ENCODE results near the gene UTP15. TPM values are rescaled to one million over a fixed set of nuclear protein-coding genes. Genes with fewer than 3 reads are reported as not detected.

UTP15 gene
- polyA plus RNA-seq, 3 donors = 2.8 to 8.6 (median 2.8) TPM

DNA sequence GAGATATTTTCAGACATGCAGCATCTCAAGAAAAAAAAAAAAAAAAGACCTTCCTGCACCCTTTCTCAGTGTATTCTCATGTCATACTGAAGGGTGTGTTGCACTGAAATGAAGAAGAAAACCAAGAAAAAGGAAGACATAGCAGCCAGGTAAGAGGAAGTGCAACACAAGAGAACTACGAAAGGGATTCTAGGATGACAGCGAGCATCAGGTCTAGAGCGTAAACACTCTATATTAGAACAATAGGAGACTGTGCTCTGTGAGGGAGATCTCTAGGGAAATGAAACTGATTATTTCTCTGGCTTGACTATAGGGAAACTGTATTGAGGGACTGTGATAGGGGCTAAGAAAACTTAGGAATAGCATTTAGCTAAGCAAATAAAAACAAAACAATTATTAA is 37.3 kb upstream of the UTP15 start:
- Histone ChIP-seq H3K4me2 (replicated peaks; ENCODE audit: extremely low read depth, low read length, poor library complexity, severe bottlenecking) (no peak overlapping the region), H3K27me3 (ENCODE audit: control insufficient read depth in 2 of 2, insufficient read depth in 2 of 2, low read length in 2 of 2) (peaks cover 2% of the 10 kb centered on the region in 2 donors), H3K4me1 (ENCODE audit: control insufficient read depth in 1 of 2, insufficient read depth in 2 of 2, low read length in 2 of 2) (no peaks in the 10 kb centered on the region), H3K9ac (ENCODE audit: insufficient read depth, low read length, poor library complexity, severe bottlenecking) (no peak overlapping the region), H3K36me3 (replicated peaks in 1 of 2; ENCODE audit: control insufficient read depth in 1 of 2, insufficient read depth in 2 of 2, low read length in 2 of 2) (no peaks in the 10 kb centered on the region), H3K27ac (ENCODE audit: low read depth in 1 of 2, low read length in 2 of 2) (no peak overlapping the region), H3K9me3 (replicated peaks in 1 of 2; ENCODE audit: control insufficient read depth in 1 of 2, insufficient read depth in 1 of 2, low read length in 2 of 2) (no peaks in the 10 kb centered on the region), H2AFZ (ENCODE audit: insufficient read depth, low read depth, low read length, poor library complexity, severe bottlenecking) (no peak overlapping the region), H3K79me2 (ENCODE audit: insufficient read depth, low read length) (no peaks in the 10 kb centered on the region), H3K4me3 (replicated peaks in 1 of 3; ENCODE audit: low read depth in 2 of 3, low read length in 3 of 3) (no peak overlapping the region), H4K20me1 (ENCODE audit: insufficient read depth, low read length) (no peaks in the 10 kb centered on the region)
- Mint-ChIP-seq H3K4me3 (no peak overlapping the region), H3K9me3 (no peaks in the 10 kb centered on the region), H3K27ac (no peak overlapping the region), H3K36me3 (no peaks in the 10 kb centered on the region), H3K4me1 (peaks cover 3% of the 10 kb centered on the region), H3K27me3 (ENCODE audit: low read depth in 3 of 3) (peaks cover 4 to 12% (median 7%) of the 10 kb centered on the region in 3 donors)
- intact Hi-C loops (cut with micrococcal nuclease) = no loop called here
- no peak for DNase-seq
- TF ChIP-seq, protein P1, sequence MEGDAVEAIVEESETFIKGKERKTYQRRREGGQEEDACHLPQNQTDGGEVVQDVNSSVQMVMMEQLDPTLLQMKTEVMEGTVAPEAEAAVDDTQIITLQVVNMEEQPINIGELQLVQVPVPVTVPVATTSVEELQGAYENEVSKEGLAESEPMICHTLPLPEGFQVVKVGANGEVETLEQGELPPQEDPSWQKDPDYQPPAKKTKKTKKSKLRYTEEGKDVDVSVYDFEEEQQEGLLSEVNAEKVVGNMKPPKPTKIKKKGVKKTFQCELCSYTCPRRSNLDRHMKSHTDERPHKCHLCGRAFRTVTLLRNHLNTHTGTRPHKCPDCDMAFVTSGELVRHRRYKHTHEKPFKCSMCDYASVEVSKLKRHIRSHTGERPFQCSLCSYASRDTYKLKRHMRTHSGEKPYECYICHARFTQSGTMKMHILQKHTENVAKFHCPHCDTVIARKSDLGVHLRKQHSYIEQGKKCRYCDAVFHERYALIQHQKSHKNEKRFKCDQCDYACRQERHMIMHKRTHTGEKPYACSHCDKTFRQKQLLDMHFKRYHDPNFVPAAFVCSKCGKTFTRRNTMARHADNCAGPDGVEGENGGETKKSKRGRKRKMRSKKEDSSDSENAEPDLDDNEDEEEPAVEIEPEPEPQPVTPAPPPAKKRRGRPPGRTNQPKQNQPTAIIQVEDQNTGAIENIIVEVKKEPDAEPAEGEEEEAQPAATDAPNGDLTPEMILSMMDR (IDR thresholded peaks at IDR 0.05) = no peak
- WGBS (ENCODE audit: insufficient coverage) = no CpG with 5 or more reads among the region's 3 CpGs

GRCh38 chr5:73529081-73529480 is 36.5 kb upstream of the UTP15 start:
- H4K20me1 ChIP-seq (ENCODE audit: insufficient read depth, low read length) = no peaks in the 10 kb centered on the region
- no peaks in the 10 kb centered on the region for H3K36me3 Mint-ChIP-seq
- no peak overlapping the region for H3K27ac ChIP-seq (ENCODE audit: low read depth in 1 of 2, low read length in 2 of 2)
- H3K9ac ChIP-seq (ENCODE audit: insufficient read depth, low read length, poor library complexity, severe bottlenecking) = no peak overlapping the region
- no peaks in the 10 kb centered on the region for H3K79me2 ChIP-seq (ENCODE audit: insufficient read depth, low read length)
- H3K27me3 Mint-ChIP-seq (ENCODE audit: low read depth in 3 of 3) = peaks cover 4 to 14% (median 9%) of the 10 kb centered on the region in 3 donors
- H3K4me3 ChIP-seq (replicated peaks in 1 of 3; ENCODE audit: low read depth in 2 of 3, low read length in 3 of 3) = no peak overlapping the region
- H3K4me1 ChIP-seq (ENCODE audit: control insufficient read depth in 1 of 2, insufficient read depth in 2 of 2, low read length in 2 of 2) = no peaks in the 10 kb centered on the region
- no peak for DNase-seq
- H3K4me1 Mint-ChIP-seq = peaks cover 3% of the 10 kb centered on the region
- H3K4me2 ChIP-seq (replicated peaks; ENCODE audit: extremely low read depth, low read length, poor library complexity, severe bottlenecking) = no peak overlapping the region
- H2AFZ ChIP-seq (ENCODE audit: insufficient read depth, low read depth, low read length, poor library complexity, severe bottlenecking) = no peak overlapping the region
- no peak overlapping the region for H3K4me3 Mint-ChIP-seq
- H3K9me3 ChIP-seq (replicated peaks in 1 of 2; ENCODE audit: control insufficient read depth in 1 of 2, insufficient read depth in 1 of 2, low read length in 2 of 2) = no peaks in the 10 kb centered on the region
- no peak overlapping the region for H3K27ac Mint-ChIP-seq
- no CpG with 5 or more reads among the region's 1 CpG for WGBS (ENCODE audit: insufficient coverage)
- peaks cover 2% of the 10 kb centered on the region in 2 donors for H3K27me3 ChIP-seq (ENCODE audit: control insufficient read depth in 2 of 2, insufficient read depth in 2 of 2, low read length in 2 of 2)
- no peaks in the 10 kb centered on the region for H3K9me3 Mint-ChIP-seq
- H3K36me3 ChIP-seq (replicated peaks in 1 of 2; ENCODE audit: control insufficient read depth in 1 of 2, insufficient read depth in 2 of 2, low read length in 2 of 2) = no peaks in the 10 kb centered on the region
- intact Hi-C loops (cut with micrococcal nuclease) = no loop called here
- TF ChIP-seq, protein P1 (IDR thresholded peaks at IDR 0.05) = no peak

All from CD14-positive monocyte (primary cell).